Measurements from ENCODE around the gene AOPEP.

AOPEP gene

DNA sequence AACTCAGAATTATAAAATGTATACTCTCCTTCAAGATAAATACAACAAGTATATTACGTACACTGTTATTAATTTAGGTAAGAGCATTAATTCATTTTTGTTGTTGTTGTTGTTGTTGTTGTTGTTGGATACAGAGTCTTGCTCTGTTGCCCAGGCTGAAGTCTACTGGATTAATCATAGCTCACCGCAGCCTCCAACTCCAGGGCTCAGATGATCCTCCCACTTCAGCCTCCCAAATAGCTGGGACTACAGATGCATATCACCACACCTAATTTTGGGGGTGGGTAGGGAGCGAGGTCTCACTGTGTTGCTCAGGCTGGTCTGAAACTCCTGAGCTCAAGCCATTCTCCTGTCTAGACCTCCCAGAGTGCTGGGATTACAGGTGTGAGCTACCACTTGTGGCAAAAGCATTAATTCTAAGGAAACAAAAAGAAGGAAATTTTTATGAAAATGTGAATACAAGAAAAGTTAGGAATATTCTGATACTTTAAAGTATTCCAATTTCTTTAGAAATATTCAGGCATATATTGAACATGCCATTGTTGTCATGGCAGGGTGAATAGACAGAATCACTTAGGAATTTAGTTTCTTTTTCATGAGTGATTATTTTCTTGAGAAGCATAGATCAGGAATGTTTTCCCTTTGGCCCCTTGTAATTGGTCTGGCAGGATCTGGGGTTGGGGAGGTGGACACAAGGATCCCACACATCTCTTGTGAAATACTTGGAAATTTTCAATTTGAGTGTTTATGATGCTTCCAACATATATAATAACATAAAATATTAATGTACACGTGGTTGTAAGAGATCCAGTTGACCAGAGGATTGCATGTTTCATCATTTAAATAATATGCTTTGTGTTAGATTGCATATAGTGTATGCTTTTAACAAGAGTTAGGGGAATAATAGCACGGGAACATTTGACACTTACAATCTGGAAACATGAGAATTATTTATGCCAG, 327.4 kb downstream of the AOPEP start:
- DNase-seq (ENCODE audit: extremely low read depth, low read depth) = no peak
- TF ChIP-seq, protein P1, sequence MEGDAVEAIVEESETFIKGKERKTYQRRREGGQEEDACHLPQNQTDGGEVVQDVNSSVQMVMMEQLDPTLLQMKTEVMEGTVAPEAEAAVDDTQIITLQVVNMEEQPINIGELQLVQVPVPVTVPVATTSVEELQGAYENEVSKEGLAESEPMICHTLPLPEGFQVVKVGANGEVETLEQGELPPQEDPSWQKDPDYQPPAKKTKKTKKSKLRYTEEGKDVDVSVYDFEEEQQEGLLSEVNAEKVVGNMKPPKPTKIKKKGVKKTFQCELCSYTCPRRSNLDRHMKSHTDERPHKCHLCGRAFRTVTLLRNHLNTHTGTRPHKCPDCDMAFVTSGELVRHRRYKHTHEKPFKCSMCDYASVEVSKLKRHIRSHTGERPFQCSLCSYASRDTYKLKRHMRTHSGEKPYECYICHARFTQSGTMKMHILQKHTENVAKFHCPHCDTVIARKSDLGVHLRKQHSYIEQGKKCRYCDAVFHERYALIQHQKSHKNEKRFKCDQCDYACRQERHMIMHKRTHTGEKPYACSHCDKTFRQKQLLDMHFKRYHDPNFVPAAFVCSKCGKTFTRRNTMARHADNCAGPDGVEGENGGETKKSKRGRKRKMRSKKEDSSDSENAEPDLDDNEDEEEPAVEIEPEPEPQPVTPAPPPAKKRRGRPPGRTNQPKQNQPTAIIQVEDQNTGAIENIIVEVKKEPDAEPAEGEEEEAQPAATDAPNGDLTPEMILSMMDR (IDR thresholded peaks at IDR 0.05; ENCODE audit: low read depth, low read length, missing control alignments) = no peak
- no peak overlapping the region for H3K4me3 ChIP-seq (replicated peaks; ENCODE audit: low read depth, low read length)

GRCh38 chr9:95055334-95055850, 328.9 kb downstream of the AOPEP start:
- H3K4me3 ChIP-seq (replicated peaks; ENCODE audit: low read depth, low read length) = peak overlapping the region; percentile 10
- TF ChIP-seq, protein P1 (IDR thresholded peaks at IDR 0.05; ENCODE audit: low read depth, low read length, missing control alignments) = no peak
- no peak for DNase-seq (ENCODE audit: extremely low read depth, low read depth)

DNA sequence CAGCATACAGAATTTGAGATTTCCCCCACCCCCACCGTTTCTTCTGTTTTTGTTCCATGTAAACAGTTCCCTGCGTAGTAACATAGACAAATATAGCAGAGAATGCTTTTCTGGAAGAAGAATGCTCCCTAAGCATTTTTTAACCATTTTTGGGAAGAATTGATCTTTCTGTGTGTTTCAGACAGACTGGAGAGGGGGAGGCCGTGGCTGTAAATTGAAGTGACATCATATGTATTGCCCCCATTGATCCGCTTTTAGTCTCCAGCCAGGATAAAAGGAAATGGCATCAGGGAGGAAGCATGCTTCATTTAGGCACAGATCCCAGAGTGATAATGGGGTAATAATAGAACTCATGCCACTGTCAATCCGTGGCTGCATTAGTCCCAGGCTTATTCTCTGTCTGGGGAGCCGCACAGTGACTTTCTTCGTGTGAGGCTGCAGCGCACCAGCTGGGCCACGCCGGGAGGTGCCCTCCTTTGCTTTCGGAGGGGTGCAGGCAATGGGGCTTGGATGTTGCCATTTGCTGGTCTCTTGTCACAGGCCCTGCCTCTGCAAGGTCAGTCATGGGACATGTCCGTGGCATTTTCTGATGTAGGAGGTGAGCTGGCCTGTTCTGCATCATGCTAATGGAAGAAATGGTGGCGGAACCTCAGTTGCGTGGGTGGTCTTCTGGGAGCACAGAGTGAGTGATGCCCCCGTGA, 329.5 kb downstream of the AOPEP start:
- H3K4me3 ChIP-seq (replicated peaks; ENCODE audit: low read depth, low read length) = peak overlapping the region; percentile 10
- TF ChIP-seq, protein P1 (IDR thresholded peaks at IDR 0.05; ENCODE audit: low read depth, low read length, missing control alignments) = no peak
- no peak for DNase-seq (ENCODE audit: extremely low read depth, low read depth)

DNA sequence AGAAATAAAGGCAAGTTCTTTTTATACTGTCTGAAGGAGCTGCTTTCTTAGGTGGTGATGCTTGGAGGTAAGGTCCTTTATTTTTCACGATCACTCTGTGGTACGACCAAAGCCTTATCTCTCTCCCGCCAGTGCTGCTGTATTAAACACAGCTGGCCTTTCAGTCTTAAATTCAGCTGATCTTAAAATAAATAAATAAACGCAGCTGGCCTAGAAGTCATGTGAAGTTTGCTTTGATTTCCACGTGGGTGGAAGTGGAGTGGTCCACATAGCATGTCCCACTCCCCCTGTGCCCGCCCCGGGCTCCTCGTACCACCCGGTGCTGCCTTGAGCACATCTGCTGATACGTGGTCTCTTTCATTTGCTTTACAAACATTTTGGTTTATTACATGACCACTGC, 330.6 kb downstream of the AOPEP start:
- TF ChIP-seq, protein P1 (IDR thresholded peaks at IDR 0.05; ENCODE audit: low read depth, low read length, missing control alignments) = no peak
- DNase-seq (ENCODE audit: extremely low read depth, low read depth) = no peak
- peak overlapping the region; percentile 11; the same call in 1 of the 2 replicates for H3K4me3 ChIP-seq (replicated peaks; ENCODE audit: low read depth, low read length)

DNA sequence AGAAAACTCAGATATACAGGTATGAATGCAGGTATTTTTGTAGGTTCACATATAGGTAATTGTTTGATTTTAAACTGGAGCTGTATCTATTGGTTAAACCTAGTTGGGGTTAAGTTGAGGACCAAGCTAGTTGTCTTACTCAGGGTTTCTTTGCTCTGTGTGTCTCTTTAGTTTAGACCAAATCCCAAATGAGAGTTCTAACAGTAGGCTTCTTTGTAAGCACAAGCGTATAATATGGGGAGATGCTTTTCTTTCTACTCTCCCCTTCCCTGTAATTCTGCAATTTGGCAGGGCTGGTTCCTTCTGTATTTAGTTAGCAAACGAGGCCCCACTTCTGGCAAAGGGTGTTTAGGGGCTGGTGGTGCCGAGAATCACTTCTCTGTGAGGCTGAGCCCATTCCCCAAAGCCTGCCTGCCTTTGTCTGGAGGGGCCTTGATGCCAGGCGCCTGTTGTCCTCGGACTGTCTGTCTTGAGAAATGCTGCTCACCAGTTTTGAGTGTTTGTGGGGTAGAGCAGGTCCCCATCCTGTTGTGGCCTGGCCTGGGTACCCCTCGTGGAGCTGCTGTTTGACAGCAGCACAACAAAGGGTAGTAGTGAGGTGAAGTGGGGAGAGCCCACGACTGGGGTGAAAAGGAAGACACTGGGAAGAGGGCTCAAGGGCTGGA, 331.8 kb downstream of the AOPEP start:
- H3K4me3 ChIP-seq (replicated peaks; ENCODE audit: low read depth, low read length) = no peak overlapping the region
- TF ChIP-seq, protein P1 (IDR thresholded peaks at IDR 0.05; ENCODE audit: low read depth, low read length, missing control alignments) = no peak
- no peak for DNase-seq (ENCODE audit: extremely low read depth, low read depth)

DNA sequence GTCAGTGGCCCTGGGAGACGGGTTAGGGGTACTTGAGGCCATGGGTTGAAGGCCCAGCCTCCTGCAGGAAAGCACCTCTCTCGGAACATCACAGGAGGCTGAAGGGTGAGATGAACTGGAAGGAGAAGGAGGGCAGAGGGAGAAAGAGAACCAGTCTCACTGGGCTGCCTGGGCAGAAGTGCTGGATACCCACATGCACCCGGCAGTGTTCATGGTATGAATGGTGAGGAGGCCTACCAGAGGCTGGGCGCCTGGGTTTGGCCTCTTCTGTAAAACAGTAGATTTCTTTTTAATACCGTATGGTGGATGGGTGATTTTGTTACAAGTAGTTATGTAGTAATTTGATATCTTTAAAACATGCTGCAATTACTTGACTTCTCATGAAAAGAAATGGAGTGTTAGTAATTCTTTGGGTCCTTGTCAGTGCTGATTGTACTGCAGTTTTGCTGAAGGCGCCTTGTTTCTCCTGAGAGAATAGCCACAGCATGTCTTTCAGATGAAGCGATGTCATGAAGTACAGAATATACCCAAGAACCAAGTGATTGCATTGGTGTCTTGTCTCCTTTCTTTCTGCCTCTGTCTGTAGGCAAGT, 332.4 kb downstream of the AOPEP start:
- TF ChIP-seq, protein P1 (IDR thresholded peaks at IDR 0.05; ENCODE audit: low read depth, low read length, missing control alignments) = no peak
- DNase-seq (ENCODE audit: extremely low read depth, low read depth) = no peak
- H3K4me3 ChIP-seq (replicated peaks; ENCODE audit: low read depth, low read length) = no peak overlapping the region

All from HFF-Myc (cell line).